GM15510 (cell line): ENCODE measurements around the gene AURKAIP1.
A peak's percentile ranks its signal among the peaks of the same experiment; 100 is the strongest.

ENCODE experiments used
- POLR2A ChIP-seq: IDR thresholded peaks from 3 replicates; pipeline ENCODE4 v1.6.1; 2011; ENCODE audit warnings: borderline replicate concordance; ENCODE audit not compliant: insufficient read length; ENCODE audit errors: extremely low read depth

The AURKAIP1 gene

DNA sequence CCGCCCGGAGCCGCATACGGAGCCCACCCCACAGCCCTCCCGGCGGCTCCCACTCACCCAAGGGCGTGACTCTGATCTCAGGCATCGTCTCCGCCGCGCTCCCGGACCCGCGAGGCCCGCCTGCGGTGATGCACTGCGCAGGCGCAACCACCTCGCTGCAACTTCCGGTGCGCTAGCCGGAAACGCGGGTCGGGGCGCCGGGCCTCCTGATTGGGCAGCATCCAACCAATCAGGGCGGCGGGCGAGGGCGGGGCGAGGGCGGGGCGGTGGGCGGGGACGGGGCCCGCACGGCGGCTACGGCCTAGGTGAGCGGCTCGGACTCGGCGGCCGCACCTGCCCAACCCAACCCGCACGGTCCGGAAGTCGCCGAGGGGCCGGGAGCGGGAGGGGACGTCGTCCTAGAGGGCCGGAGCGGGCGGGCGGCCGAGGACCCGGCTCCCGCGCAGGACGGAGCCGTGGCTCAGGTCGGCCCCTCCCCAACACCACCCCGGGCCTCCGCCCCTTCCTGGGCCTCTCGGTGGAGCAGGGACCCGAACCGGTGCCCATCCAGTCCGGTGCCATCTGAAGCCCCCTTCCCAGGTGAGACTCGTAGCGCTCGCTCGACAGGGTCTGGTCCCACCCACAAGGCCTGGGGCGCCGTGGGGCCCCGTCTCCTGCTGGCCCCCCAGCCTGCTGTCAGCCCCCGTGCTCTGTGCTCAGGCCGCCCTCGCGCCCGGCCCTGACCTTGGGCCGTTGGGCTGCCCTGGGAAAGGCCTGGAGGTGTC lies 50.3 kb downstream of the AURKAIP1 start, which contains the start of the genes CPTP and INTS11:
Gene CPTP, plus strand, starts transcription at position 279 of the 764 bp plus-strand sequence. CDS start 2,109 bp downstream, outside the sequence.
Gene INTS11, minus strand, starts transcription at position 137 of the 764 bp plus-strand sequence. Its CDS starts 52 bp downstream, at position 85.
- peak; percentile 95 for TF ChIP-seq POLR2A

GRCh38 chr1:1324084-1324523 lies 50.9 kb downstream of the AURKAIP1 start:
- TF ChIP-seq POLR2A: no peak
